Stomach (tissue), 9 donors: ENCODE data around the gene NUDT8. TPM values are rescaled to one million over a fixed set of nuclear protein-coding genes. Genes with fewer than 3 reads are reported as not detected.

Experiments
- DNase-seq, 2 donors: peaks; one replicate each; pipeline versions ENCODE4 v3.0.0 to v3.0.0-alpha.2; 2013 to 2019
- H3K27ac ChIP-seq, 5 donors: fragments of 200-600 bp in 4 of 5; sonication (generic) in 4 of 5; one replicate each; pipeline ENCODE4 v1.5.1; 2013 to 2019; ENCODE audit warnings: mild to moderate bottlenecking in 1 of 5, moderate library complexity in 1 of 5
- H3K27me3 ChIP-seq, 3 donors: fragments of 200-600 bp; sonication (generic); one replicate each; pipeline ENCODE4 v1.5.1; 2017 to 2019; ENCODE audit warnings: mixed run types in 1 of 3
- H3K36me3 ChIP-seq, 4 donors: fragments of 200-600 bp; sonication (generic); 1 replicate in 3 of 4; 2 replicates in 1 of 4; pipeline ENCODE4 v1.5.1; 2016 to 2019
- H3K4me1 ChIP-seq, 4 donors: fragments of 200-600 bp; sonication (generic); one replicate each; pipeline ENCODE4 v1.5.1; 2016 to 2019
- H3K4me3 ChIP-seq, 4 donors: fragments of 200-600 bp; sonication (generic) in 3 of 4; one replicate each; pipeline ENCODE4 v1.5.1; 2016 to 2019; ENCODE audit warnings: mild to moderate bottlenecking in 1 of 4
- H3K9me3 ChIP-seq, 4 donors: fragments of 200-600 bp; sonication (generic); one replicate each; pipeline ENCODE4 v1.5.1; 2016 to 2019
- EP300 ChIP-seq: sonication (generic); formaldehyde crosslinking; IDR thresholded peaks from one replicate; pipeline ENCODE4 v1.6.1; 2017; ENCODE audit warnings: antibody characterized with exemption
- POLR2A ChIP-seq, 4 donors: fragments of 450-650 bp; IDR thresholded peaks; one replicate each; pipeline ENCODE4 v1.6.1; 2016; ENCODE audit warnings: antibody characterized with exemption in 4 of 4, control low read depth in 2 of 4, mild to moderate bottlenecking in 1 of 4, moderate library complexity in 1 of 4
- POLR2AphosphoS5 ChIP-seq, 3 donors: sonication (generic); formaldehyde crosslinking; IDR thresholded peaks; one replicate each; pipeline ENCODE4 v1.6.1; 2016; ENCODE audit warnings: antibody characterized with exemption in 3 of 3
- WGBS, 5 donors: extraction: QIAGEN DNeasy Blood & Tissue Kit in 3 of 5; methylation state at CpG; one replicate each; pipeline versions ENCODE4 v1.1.5 to v1.1.7; 2013 to 2018; 5-methylcytosine and 5-hydroxymethylcytosine counted together
- intact Hi-C: fragments of 100-400 bp; cut with DNase I; formaldehyde crosslinking; loops from one replicate; pipeline ENCODE4 v1.15.1; 2023; ENCODE audit warnings: low total_unique reads
- polyA plus RNA-seq, 3 donors: library from polyadenylated mRNA; stranded (reverse); fragments of 200-250 nt; gene quantifications; one replicate each; pipeline ENCODE4 v1.2.3, GENCODE V29; 2013
- total RNA-seq, 5 donors: library from RNA; depleted of rRNA; stranded (reverse); fragments of >200 nt; gene quantifications; one replicate each; pipeline versions ENCODE4 v1.1.0 to v1.2.3, GENCODE V29; 2014 to 2016
- TF ChIP-seq, protein P1 (sequence below), 7 experiments: fragments of 450-650 bp in 4 of 7; fragments of 200-600 bp in 3 of 7; sonication (generic) in 3 of 7; IDR thresholded peaks; one replicate each; pipeline ENCODE4 v1.5.1; 2016 to 2019; ENCODE audit warnings: antibody characterized with exemption in 7 of 7, control low read depth in 2 of 7, mild to moderate bottlenecking in 1 of 7
- donor health status: healthy with polysubstance abuse.
- donor health status: Bipolar disorder and iron deficiency.
- donor health status: healthy.

NUDT8 gene
- total and polyA plus RNA-seq, 8 donors = 4.6 to 333 (median 17.3) TPM; not detected in 2

DNA sequence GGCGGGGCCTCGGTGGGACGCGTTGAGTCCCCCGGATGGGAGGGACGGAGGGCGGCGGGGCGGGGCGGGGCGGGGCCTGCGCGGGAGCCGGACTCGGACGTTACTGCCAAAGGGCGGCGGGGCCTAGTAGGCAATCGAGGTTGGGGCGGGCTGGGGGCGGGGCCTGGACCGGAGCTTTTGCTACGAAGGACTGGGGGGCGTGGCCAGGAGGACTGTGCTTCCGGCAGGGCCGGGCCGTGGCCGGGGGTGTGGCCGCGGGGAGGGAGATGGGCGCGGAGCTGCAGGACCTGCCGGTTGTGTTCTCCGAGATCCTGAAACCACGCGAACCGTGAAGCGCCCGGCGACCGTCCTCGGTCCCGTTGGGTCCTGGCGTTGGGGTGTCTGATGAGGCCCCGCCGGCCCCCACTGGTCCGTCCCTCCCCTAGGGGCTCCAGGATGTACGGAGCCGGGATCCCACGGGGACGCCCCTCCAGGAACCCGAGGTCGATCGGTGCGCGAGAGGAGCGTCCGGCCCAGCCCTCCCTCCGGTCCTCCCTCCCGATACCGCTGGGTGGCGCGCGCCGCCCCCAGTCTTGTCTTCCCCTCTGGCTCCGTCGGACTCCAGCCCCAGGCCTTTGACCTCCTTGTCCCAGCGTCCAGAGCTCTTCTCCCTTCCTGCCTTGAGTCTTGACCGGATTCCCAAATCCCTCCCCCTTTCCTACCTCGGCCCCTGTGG, 648 bp upstream of the NUDT8 start:
- 0 to 2% (median 1%) methylated on average over 38 to 70 of the region's 70 CpGs for WGBS, 5 donors
- Histone ChIP-seq H3K9me3 (no peaks in the 10 kb centered on the region), H3K4me3 (peak overlapping the region; percentile 58 to 72 (median 66)), H3K27ac (peak overlapping the region; percentile 88 to 98 (median 95)), H3K4me1 (peaks cover 15 to 48% (median 42%) of the 10 kb centered on the region in 4 donors), H3K36me3 (no peaks in the 10 kb centered on the region), H3K27me3 (no peaks in the 10 kb centered on the region)
- peak; percentile 99 to 100 for DNase-seq
- TF ChIP-seq, protein P1, sequence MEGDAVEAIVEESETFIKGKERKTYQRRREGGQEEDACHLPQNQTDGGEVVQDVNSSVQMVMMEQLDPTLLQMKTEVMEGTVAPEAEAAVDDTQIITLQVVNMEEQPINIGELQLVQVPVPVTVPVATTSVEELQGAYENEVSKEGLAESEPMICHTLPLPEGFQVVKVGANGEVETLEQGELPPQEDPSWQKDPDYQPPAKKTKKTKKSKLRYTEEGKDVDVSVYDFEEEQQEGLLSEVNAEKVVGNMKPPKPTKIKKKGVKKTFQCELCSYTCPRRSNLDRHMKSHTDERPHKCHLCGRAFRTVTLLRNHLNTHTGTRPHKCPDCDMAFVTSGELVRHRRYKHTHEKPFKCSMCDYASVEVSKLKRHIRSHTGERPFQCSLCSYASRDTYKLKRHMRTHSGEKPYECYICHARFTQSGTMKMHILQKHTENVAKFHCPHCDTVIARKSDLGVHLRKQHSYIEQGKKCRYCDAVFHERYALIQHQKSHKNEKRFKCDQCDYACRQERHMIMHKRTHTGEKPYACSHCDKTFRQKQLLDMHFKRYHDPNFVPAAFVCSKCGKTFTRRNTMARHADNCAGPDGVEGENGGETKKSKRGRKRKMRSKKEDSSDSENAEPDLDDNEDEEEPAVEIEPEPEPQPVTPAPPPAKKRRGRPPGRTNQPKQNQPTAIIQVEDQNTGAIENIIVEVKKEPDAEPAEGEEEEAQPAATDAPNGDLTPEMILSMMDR (IDR thresholded peaks at IDR 0.05) = peak in 6 of 7 experiments; percentile 25 to 82 (median 63)
- peak in 2 of 4 donors; percentile 23 to 51 for TF ChIP-seq POLR2A (IDR thresholded peaks at IDR 0.05)
- TF ChIP-seq EP300 = no peak
- TF ChIP-seq POLR2AphosphoS5 (IDR thresholded peaks at IDR 0.05) = peak in 2 of 3 donors; percentile 71 to 86
- intact Hi-C loops = no loop called here

DNA sequence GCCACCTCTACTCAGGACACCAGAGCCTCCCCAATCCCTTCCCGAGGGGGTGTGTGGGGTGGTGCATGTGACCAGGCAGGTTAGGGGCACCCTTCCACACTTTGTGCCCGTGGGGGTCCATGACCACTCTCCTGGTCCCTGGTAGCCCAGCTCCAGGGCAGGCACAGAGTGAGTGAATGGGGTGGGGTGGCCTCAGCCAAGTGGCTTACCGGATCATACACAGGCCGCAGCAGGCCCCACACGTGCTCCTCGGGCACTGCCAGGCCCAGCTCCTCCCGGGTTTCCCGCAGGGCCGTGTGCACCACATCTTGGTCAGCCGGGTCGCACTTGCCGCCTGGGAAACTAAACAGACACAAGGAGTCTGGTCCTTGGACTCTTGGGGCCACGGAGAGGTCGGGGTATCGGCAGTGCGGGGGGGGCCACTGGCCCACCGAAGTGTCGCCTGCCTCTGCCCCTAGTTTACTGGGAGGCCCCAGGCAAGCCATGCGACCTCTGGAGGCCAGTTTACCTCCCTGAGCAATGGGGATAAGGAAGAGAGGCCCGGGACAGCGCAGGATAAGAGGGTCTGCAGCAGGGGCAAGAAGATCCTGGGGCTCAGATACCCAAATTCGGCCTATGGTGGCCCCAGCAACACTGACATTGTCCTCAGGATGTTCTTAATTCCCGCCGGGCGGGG, 889 bp downstream of the NUDT8 start:
- intact Hi-C loops = no loop called here
- peak overlapping the region; percentile 93 to 98 (median 96) for H3K27ac ChIP-seq
- 42 to 53% (median 50%) methylated on average over 17 to 25 of the region's 25 CpGs for WGBS, 5 donors
- no peaks in the 10 kb centered on the region for H3K27me3 ChIP-seq
- H3K9me3 ChIP-seq = no peaks in the 10 kb centered on the region
- no peak for TF ChIP-seq POLR2A (IDR thresholded peaks at IDR 0.05)
- TF ChIP-seq, protein P1 (IDR thresholded peaks at IDR 0.05) = peak in 1 of 7 experiments; percentile 88
- peaks cover 15 to 43% (median 42%) of the 10 kb centered on the region in 4 donors for H3K4me1 ChIP-seq
- peak overlapping the region; percentile 58 to 72 (median 66) for H3K4me3 ChIP-seq
- DNase-seq = peak in 1 of 2 donors; percentile 30
- no peaks in the 10 kb centered on the region for H3K36me3 ChIP-seq

DNA sequence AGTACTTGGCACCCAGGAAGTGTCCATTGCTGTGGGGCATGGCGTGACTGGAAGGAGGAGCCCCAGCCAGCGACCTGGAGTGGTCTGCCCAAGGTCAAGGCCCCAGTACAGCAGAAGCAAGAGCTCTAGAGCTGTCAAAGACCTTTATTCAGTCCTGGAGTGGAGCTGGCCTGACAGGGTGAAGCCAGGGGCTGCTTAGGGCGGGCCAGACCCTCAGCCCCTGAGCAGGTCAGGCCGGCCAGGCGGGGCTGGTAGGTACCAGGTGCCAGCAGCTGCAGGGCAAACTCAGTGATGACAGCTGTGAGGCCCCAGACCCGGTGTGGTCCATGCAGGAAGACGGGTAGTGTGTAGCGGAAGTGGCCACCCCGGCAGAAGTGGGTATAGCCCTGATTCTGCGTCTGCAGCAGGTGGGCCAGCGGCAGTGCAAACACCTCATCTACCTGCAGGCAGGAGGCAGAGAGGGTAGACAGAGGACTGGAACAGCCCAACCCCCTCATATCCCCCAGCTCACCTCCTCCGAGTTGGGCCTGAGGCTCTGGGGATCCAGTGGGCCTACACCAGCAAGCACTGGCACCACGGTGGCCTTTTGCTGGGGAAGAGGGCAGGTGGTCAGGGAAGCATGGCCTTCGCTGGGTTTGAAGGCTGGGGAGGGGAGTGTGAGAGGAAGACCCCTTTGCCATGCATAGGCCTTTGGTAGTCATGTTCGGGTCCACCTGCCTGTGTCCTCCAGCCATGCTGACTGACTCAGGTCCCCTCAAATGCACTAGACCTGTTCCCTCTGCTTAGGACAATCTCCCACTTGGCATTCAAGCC, 1.7 kb downstream of the NUDT8 start:
- intact Hi-C loops = no loop called here
- 85 to 93% (median 91%) methylated on average over 6 to 15 of the region's 15 CpGs for whole genome bisulfite sequencing, 5 donors
- Histone ChIP-seq H3K4me3 (no peak overlapping the region), H3K4me1 (peaks cover 15 to 40% (median 36%) of the 10 kb centered on the region in 4 donors), H3K27me3 (no peaks in the 10 kb centered on the region), H3K36me3 (no peaks in the 10 kb centered on the region), H3K9me3 (no peaks in the 10 kb centered on the region), H3K27ac (no peak overlapping the region)
- TF ChIP-seq POLR2A (IDR thresholded peaks at IDR 0.05) (no peak), POLR2AphosphoS5 (IDR thresholded peaks at IDR 0.05) (no peak), EP300 (no peak)
- TF ChIP-seq, protein P1 (IDR thresholded peaks at IDR 0.05) = no peak
- peak in 1 of 2 donors; percentile 10 for DNase-seq

DNA sequence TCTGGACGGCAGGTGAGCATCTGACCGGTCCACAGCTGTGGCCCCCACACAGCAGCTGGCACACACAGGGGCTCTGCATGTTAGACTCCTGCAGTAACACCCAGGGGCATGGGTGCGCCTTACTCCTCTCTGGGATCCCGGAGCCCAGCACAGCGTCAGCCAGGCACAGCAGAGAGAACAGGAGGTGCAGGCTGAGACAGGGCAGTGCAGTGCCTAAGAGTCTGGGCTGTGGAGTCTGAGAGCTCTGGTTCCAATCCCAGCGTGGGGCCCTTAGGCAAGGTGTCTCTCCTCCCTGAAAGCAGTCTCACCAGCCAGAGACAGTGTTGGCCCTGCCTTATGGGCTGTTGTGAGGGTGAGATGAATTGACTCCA, 2.3 kb downstream of the NUDT8 start:
- intact Hi-C loops = no loop called here
- H3K4me3 ChIP-seq = no peak overlapping the region
- 89 to 98% (median 95%) methylated on average over 4 to 6 of the region's 6 CpGs for whole genome bisulfite sequencing, 5 donors
- DNase-seq = no peak
- H3K27ac ChIP-seq = no peak overlapping the region
- H3K4me1 ChIP-seq = peaks cover 15 to 34% (median 31%) of the 10 kb centered on the region in 4 donors
- H3K27me3 ChIP-seq = no peaks in the 10 kb centered on the region
- TF ChIP-seq POLR2AphosphoS5 (IDR thresholded peaks at IDR 0.05) (no peak), POLR2A (IDR thresholded peaks at IDR 0.05) (no peak), EP300 (no peak)
- TF ChIP-seq, protein P1 (IDR thresholded peaks at IDR 0.05) = no peak
- H3K36me3 ChIP-seq = no peaks in the 10 kb centered on the region
- no peaks in the 10 kb centered on the region for H3K9me3 ChIP-seq
